Aorta (tissue), 5 donors: ENCODE data around the gene DYSF. TPM values are rescaled to one million over a fixed set of nuclear protein-coding genes. Genes with fewer than 3 reads are reported as not detected.

Source experiments
- ATAC-seq: fragments of 200-7000 bp; cut with Tn5 transposase; one replicate; pipeline ENCODE4 v1.9.1; 2022; ENCODE audit warnings: moderate library complexity; ENCODE audit not compliant: low FRiP score
- DNase-seq, 2 donors: peaks; one replicate each; pipeline ENCODE4 v3.0.0-alpha.2; 2020
- H3K27ac ChIP-seq, 2 donors: one replicate each; pipeline ENCODE4 v1.5.1; 2013; ENCODE audit warnings: low read length in 2 of 2, mild to moderate bottlenecking in 2 of 2, moderate library complexity in 2 of 2, control low read depth in 1 of 2, inconsistent platforms in 1 of 2, low read depth in 1 of 2
- H3K27me3 ChIP-seq, 2 donors: one replicate each; pipeline ENCODE4 v1.6.1; 2013; ENCODE audit warnings: control low read depth in 1 of 2, low read length in 1 of 2, mild to moderate bottlenecking in 1 of 2, moderate library complexity in 1 of 2; ENCODE audit not compliant: insufficient read depth in 2 of 2, control insufficient read depth in 1 of 2
- H3K36me3 ChIP-seq, 2 donors: one replicate each; pipeline ENCODE4 v1.6.1; 2013; ENCODE audit warnings: control low read depth in 1 of 2, low read length in 1 of 2, mild to moderate bottlenecking in 1 of 2; ENCODE audit not compliant: insufficient read depth in 2 of 2, control insufficient read depth in 1 of 2
- H3K4me1 ChIP-seq, 2 donors: one replicate each; pipeline ENCODE4 v1.6.1; 2013; ENCODE audit warnings: low read length in 2 of 2, control low read depth in 1 of 2, mild to moderate bottlenecking in 1 of 2, moderate library complexity in 1 of 2; ENCODE audit not compliant: insufficient read depth in 2 of 2, control insufficient read depth in 1 of 2
- H3K4me3 ChIP-seq, 2 donors: one replicate each; pipeline ENCODE4 v1.5.1; 2013; ENCODE audit warnings: low read length in 2 of 2, control low read depth in 1 of 2, mild to moderate bottlenecking in 1 of 2
- H3K9me3 ChIP-seq: one replicate; pipeline ENCODE4 v1.6.1; 2013; ENCODE audit warnings: mild to moderate bottlenecking, low read length; ENCODE audit not compliant: control insufficient read depth
- WGBS, 2 donors: extraction: QIAGEN DNeasy Blood & Tissue Kit; methylation state at CpG; one replicate each; pipeline ENCODE4 v1.1.7; 2013; 5-methylcytosine and 5-hydroxymethylcytosine counted together
- intact Hi-C, 2 donors: fragments of 100-400 bp; cut with DNase I; formaldehyde crosslinking; loops; one replicate each; pipeline versions ENCODE4 v1.14.2 to v1.15.0; 2022
- polyA plus RNA-seq, 2 donors: library from polyadenylated mRNA; stranded (reverse); fragments of 200-250 nt; gene quantifications; one replicate each; pipeline ENCODE4 v1.2.3, GENCODE V29; 2013
- total RNA-seq, 2 donors: library from RNA; stranded (reverse); fragmentation: NEBNext Ultra II Directional; extraction: Animal tissue kit (Norgen Biotek cat#: 25700); gene quantifications; one replicate each; pipeline ENCODE4 v1.2.1, GENCODE V29; 2021
- donor health status: healthy with polysubstance abuse.
- donor health status: Bipolar disorder and iron deficiency.
- donor health status: DM: no; HTN: no; CAD: no.
- donor health status: DM: no; HTN: no; CAD: no.
- donor health status: DM: yes; HTN: yes; CAD: no.

Gene DYSF
- total and polyA plus RNA-seq, 4 donors, result 3.1 to 28.8 (median 17.5) TPM

DNA sequence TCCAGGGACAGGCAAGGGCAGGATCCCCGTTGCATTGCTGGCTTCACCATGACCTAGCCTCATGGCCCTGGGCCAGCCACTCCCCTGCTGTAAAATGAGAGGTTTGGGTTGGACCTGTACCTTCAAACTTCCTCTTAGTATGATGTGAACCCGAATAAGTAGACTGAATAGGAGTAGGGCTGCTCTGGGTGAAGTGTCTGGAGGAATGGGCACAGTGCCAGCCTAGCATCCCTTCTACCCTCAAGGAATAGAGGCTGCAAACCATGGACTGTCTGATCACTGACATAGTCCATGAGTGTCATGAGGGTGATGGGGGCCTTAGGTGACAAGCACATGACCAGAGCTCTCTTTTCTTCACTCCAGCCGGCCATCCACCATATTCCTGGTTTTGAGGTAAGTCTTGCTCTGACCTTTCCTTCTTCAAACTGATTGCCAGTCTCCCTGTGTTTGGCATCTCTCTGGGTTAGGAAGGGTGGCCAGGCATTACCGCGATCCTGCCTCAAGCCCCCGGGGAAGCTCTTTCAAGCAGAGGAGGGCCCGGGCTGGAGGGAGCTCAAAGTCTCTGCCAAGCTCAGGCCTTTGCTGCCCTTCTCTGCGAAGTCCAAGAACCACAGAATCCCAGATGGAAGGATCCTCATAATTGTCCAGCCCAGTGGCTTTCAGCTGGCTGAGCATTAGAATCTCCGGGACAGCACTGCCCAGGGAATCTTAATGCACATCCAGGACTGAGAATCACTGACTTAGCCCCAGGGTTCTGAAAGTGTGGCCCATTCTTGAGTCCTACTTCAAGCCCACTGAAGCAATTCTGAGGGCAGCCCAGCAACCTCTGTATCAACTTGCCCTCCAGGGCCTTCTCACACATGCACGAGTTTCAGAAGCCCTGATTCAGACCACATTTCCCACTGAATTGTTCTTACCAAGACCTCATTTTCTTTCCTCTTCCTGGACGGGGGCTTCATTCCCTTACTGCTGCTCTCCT, 148.1 kb downstream of the DYSF start:
- DNase-seq (peak; percentile 37 to 39), ATAC-seq (no peak)
- Histone ChIP-seq H3K27me3 (no peaks in the 10 kb centered on the region), H3K27ac (no peak overlapping the region), H3K4me1 (no peaks in the 10 kb centered on the region), H3K36me3 (no peaks in the 10 kb centered on the region), H3K9me3 (no peaks in the 10 kb centered on the region), H3K4me3 (no peak overlapping the region)
- WGBS, 2 donors, result 82% methylated on average over 11 of the region's 11 CpGs
- intact Hi-C loops, result loop anchor here in 1 of 2 donors (5.0 kb wide), 1 partner anchor 54 kb away; no protein-coding TSS in a partner anchor

DNA sequence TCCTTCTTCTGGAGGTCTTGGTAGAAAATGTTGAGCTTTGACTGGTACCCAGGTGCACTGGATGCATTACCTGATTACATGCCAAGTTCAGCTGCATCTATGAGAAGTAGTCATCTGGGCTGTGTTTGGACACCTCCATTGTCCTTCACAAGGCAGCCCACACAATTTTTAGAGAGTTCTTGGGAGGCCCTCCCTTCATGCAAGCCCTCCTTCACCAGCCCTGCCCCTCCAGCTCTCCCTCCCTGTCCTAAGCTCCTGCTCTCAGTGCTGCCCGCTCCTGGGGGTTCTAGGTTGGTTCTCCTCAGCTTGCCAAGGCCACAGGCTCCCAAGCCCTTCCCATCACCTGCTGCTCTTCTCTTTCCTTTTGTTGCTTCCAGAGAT, 148.7 kb downstream of the DYSF start:
- ATAC-seq (no peak), DNase-seq (peak in 1 of 2 donors; percentile 22)
- H3K4me1 ChIP-seq, result no peaks in the 10 kb centered on the region
- no peaks in the 10 kb centered on the region for H3K36me3 ChIP-seq
- H3K27me3 ChIP-seq, result no peaks in the 10 kb centered on the region
- H3K27ac ChIP-seq, result no peak overlapping the region
- 95 to 100% methylated on average over 1 of the region's 1 CpG for WGBS, 2 donors
- no peak overlapping the region for H3K4me3 ChIP-seq
- no peaks in the 10 kb centered on the region for H3K9me3 ChIP-seq
- intact Hi-C loops, result loop anchor here in 1 of 2 donors (5.0 kb wide), 1 partner anchor 55 kb away; no protein-coding TSS in a partner anchor

DNA sequence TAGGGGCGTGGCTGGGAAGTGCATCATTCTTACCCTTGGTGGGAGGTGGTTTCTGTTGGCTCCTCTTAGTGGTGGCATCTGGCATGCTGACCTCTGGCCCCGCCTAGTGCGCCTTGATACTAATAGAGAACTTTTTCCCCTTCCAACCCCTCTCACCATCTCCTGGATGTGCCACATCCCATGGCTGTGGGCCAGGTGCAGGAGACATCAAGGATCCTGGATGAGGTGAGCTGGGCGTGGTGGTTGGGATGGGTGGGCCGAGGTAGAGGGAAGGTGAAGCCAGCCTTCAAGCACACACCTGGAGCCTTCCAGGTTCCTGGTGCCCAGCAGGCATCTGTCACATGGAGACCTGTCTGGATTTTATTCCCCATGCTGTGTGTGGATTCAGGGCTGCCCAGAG, 149.2 kb downstream of the DYSF start:
- ATAC-seq (no peak), DNase-seq (peak; percentile 18 to 67)
- Histone ChIP-seq H3K27me3 (no peaks in the 10 kb centered on the region), H3K9me3 (no peaks in the 10 kb centered on the region), H3K4me3 (no peak overlapping the region), H3K4me1 (no peaks in the 10 kb centered on the region), H3K27ac (no peak overlapping the region), H3K36me3 (no peaks in the 10 kb centered on the region)
- 78 to 92% methylated on average over 5 of the region's 5 CpGs for WGBS, 2 donors
- intact Hi-C loops, result loop anchor here in 1 of 2 donors (5.0 kb wide), 1 partner anchor 55 kb away; no protein-coding TSS in a partner anchor

DNA sequence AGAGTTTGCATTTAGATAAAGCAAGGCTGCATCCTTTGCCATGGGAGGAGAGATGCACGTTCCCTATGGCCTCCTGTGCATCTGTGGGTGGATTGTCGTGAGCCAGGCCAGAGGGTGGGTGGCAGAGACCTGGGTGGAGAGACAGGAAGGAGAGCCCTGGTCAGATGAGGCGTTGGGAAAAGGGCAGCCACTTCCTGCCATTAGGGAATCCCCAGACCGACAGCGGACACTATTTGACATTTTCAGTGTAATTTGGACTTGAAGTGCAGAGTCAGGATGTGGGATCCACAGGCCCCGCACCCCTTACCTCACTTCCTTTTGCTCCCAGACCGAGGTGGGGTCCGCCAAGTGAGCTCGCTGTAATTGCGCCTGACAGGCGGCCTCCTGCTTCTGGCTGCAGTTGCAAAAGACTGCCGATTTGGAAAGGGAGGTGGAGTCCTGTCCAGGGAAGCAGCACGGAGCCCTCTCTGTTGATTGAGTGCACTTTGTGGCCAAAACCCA, 150.0 kb downstream of the DYSF start:
- H3K4me1 ChIP-seq, result no peaks in the 10 kb centered on the region
- DNase-seq (peak; percentile 49 to 78), ATAC-seq (no peak)
- no peaks in the 10 kb centered on the region for H3K9me3 ChIP-seq
- no peak overlapping the region for H3K27ac ChIP-seq
- H3K36me3 ChIP-seq, result no peaks in the 10 kb centered on the region
- H3K27me3 ChIP-seq, result no peaks in the 10 kb centered on the region
- 73 to 75% methylated on average over 13 of the region's 13 CpGs for WGBS, 2 donors
- intact Hi-C loops, result loop anchor here in 1 of 2 donors (5.0 kb wide), 1 partner anchor 56 kb away; no protein-coding TSS in a partner anchor
- no peak overlapping the region for H3K4me3 ChIP-seq

DNA sequence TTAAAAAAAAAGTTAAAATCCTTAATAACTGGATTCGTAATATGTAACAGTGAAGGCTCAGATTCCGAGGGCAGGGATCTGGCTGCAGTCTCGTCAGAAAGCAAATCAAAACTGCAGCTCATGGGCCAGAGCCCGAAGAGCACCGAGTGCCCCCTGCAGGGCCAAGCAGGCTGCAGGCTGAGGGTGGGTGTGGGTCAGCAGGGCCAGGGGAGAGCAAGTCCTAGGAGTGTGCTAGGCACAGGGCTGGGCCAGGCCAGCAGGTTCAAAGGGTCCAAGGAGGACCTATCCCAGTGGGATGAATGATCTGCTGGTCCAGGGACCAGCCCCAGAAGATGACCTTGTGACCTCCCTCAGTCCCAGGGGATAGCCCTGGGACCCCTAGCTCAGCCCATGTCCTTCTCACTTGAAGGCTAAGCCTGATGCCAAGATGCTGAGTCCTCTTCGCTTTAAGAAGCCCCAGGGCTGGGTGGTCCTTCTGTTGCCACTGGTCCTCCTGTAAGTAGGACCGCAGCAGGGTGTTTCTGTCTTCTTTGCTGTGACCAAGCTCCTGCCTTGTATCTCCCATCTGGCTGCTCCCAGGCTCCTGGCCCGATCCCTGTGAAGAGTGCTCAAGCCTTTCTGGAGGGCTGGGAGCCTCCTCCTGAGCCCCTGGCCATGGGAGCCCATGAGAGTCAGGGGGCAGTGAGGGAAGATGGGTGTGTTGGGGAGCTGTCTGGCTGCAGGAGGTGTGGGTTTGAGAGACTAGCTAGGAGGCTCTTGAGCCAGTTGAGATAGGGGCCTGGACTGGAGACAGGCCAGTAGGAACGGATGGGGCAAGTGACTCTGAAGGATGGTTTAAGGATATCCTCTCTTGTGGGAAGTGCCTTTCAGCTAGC, 150.7 kb downstream of the DYSF start:
- intact Hi-C loops, result loop anchor here in 1 of 2 donors (5.0 kb wide), 1 partner anchor 57 kb away; no protein-coding TSS in a partner anchor
- 83 to 84% methylated on average over 9 of the region's 9 CpGs for WGBS, 2 donors
- H3K4me3 ChIP-seq, result no peak overlapping the region
- DNase-seq (peak; percentile 34 to 63), ATAC-seq (no peak)
- no peak overlapping the region for H3K27ac ChIP-seq
- no peaks in the 10 kb centered on the region for H3K27me3 ChIP-seq
- H3K9me3 ChIP-seq, result no peaks in the 10 kb centered on the region
- H3K36me3 ChIP-seq, result no peaks in the 10 kb centered on the region
- no peaks in the 10 kb centered on the region for H3K4me1 ChIP-seq

DNA sequence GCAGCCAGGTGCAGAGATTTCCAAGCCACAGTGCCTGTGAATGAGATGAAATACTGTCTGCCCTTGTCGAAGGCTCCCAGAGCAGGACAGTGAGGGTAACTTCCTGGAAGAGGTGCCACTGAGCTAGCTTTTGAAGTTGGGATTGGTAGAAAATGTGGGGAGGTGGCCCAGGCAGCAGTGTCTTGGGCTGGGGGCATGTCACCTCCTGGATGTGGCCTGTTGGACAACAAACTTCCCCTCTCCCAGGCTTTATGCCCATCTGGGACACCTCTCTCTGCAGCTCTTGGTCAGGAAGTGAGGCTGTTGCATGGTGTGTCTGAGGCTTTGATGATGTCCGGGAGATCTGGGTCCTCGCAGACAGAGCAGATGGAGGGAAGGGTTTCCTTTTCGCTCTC, 151.4 kb downstream of the DYSF start:
- ATAC-seq, result no peak
- no peaks in the 10 kb centered on the region for H3K27me3 ChIP-seq
- intact Hi-C loops, result loop anchor here in 1 of 2 donors (5.0 kb wide), 1 partner anchor 57 kb away; no protein-coding TSS in a partner anchor
- H3K36me3 ChIP-seq, result no peaks in the 10 kb centered on the region
- H3K27ac ChIP-seq, result no peak overlapping the region
- 92 to 93% methylated on average over 4 of the region's 4 CpGs for WGBS, 2 donors
- no peaks in the 10 kb centered on the region for H3K9me3 ChIP-seq
- no peak overlapping the region for H3K4me3 ChIP-seq
- peak in 1 of 2 donors; percentile 26 for DNase-seq
- H3K4me1 ChIP-seq, result no peaks in the 10 kb centered on the region

DNA sequence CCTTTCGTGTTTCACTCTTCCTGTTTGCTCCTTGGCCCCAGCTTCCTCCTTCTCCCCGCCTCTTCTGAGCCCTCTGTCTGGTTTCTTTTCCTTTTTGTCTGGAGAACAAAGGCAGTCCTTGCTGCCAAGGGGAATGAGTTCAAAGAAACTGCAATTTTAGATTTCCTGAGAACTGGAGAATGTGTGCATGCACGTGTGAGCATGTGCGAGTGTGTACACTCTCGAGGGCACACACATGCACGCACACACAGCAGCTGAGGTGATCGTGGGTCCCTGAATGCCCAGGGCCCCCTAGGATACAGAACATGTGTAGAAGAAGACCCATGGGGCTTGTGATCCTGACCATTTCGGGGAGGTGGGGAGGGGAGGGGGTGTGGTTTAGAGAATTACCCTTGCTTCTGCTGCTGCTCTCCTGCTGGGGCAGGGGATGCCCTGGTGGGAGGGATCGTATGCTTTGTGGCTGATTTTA, 151.8 kb downstream of the DYSF start:
- Histone ChIP-seq H3K4me1 (no peaks in the 10 kb centered on the region), H3K9me3 (no peaks in the 10 kb centered on the region), H3K4me3 (no peak overlapping the region), H3K27ac (no peak overlapping the region), H3K27me3 (no peaks in the 10 kb centered on the region), H3K36me3 (no peaks in the 10 kb centered on the region)
- ATAC-seq (no peak), DNase-seq (peak; percentile 26 to 35)
- 81% methylated on average over 9 of the region's 9 CpGs for WGBS, 2 donors
- intact Hi-C loops, result no loop called here

DNA sequence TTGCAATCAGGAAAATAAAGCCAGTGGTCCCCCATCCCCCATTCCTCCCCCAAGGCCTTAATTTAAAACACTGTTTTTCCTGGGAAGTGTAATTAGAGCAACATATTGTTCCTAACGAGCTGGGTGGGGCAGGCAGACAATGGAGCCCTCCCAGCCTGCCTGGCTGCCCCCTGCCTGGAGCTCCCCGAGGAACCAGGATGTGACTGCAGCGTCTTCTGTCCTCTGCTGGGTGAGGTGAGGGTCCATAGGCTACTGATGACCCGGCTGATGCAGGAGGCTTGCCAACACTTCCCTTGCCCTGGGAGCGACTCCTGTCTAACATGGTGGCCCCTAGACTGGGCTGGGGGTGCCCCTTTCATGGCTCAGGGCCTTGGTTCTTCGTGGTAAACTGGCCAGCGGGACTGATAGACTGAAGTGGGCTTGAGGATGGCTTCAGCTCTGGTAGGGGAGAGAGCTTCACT, 152.4 kb downstream of the DYSF start:
- intact Hi-C loops, result no loop called here
- Histone ChIP-seq H3K27me3 (no peaks in the 10 kb centered on the region), H3K9me3 (no peaks in the 10 kb centered on the region), H3K27ac (no peak overlapping the region), H3K36me3 (no peaks in the 10 kb centered on the region), H3K4me3 (no peak overlapping the region), H3K4me1 (no peaks in the 10 kb centered on the region)
- 89 to 93% methylated on average over 7 of the region's 7 CpGs for WGBS, 2 donors
- ATAC-seq (no peak), DNase-seq (peak; percentile 30 to 60)
